GM10266 (cell line): Measurements from ENCODE around the gene CIROP.

Experiments
- DNase-seq: peaks from one replicate; pipeline ENCODE4 v3.0.0; 2012; ENCODE audit errors: extremely low spot score
- TF ChIP-seq, protein P1 (sequence below): IDR thresholded peaks from 2 replicates; pipeline ENCODE4 v1.5.1; 2012; ENCODE audit warnings: mild to moderate bottlenecking, low read depth; ENCODE audit not compliant: control insufficient read depth, insufficient read depth; ENCODE audit errors: missing control alignments

The CIROP gene

DNA sequence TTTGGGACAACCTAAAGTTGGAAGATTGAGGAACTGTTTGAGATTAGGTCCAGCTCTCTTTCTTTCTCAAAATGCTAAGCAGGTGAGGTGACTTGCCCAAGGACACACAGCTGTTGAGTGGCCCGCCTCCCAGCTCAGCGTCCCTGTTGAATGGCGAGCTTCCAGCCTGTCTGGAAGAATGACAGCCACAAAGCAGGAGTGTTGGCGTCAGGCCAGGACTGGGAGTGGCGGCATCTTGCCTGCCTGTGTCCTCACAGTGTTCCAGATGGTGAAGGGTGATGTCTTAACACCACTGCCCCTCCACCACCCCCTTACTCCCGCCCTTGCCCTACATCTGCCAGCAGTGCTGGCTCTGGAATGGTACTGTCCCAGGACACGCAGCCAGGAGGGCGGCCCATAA is 18.6 kb upstream of the CIROP start:
- no peak for DNase-seq
- TF ChIP-seq, protein P1, sequence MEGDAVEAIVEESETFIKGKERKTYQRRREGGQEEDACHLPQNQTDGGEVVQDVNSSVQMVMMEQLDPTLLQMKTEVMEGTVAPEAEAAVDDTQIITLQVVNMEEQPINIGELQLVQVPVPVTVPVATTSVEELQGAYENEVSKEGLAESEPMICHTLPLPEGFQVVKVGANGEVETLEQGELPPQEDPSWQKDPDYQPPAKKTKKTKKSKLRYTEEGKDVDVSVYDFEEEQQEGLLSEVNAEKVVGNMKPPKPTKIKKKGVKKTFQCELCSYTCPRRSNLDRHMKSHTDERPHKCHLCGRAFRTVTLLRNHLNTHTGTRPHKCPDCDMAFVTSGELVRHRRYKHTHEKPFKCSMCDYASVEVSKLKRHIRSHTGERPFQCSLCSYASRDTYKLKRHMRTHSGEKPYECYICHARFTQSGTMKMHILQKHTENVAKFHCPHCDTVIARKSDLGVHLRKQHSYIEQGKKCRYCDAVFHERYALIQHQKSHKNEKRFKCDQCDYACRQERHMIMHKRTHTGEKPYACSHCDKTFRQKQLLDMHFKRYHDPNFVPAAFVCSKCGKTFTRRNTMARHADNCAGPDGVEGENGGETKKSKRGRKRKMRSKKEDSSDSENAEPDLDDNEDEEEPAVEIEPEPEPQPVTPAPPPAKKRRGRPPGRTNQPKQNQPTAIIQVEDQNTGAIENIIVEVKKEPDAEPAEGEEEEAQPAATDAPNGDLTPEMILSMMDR, result no peak

DNA sequence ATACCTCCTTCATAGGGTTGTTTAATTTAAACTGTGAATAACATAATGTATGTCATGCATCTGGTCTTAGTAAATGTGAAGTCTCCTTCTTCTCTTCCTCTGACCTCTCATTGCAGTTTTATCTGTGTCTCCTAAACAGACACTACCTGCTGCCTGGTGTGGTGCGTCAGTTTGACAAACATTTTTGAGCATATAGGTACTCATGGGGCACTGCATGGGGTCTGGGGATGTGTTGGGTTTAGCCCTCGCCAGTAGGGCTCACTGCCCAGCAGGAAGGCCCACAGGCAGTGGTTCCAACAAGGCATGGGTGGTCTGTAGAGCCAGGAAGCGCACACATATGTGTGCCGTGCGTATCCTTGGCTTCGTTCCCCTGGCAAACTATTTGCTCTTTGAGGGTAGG is 17.3 kb upstream of the CIROP start:
- TF ChIP-seq, protein P1, result no peak
- no peak for DNase-seq

DNA sequence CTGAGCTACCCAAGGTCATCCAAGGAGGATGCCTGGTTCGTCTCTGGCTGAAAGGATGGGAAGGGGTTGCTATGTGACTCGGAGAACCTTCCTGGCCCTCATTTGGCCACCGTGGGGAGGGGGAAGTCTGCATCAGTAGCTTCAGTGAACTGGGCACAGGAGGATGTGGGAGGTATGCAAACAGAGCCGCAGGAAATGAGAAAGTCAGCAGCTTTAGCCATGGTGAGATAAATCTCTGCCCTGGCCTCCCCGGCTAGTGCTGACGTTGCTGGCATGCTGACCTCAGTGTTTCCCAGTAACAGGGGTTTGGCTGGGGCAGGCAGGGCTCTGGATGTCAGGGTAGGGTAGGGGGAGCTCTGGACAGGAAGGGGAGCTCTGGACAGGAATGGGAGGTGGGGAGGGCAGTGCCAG is 16.6 kb upstream of the CIROP start:
- TF ChIP-seq, protein P1, result no peak

DNA sequence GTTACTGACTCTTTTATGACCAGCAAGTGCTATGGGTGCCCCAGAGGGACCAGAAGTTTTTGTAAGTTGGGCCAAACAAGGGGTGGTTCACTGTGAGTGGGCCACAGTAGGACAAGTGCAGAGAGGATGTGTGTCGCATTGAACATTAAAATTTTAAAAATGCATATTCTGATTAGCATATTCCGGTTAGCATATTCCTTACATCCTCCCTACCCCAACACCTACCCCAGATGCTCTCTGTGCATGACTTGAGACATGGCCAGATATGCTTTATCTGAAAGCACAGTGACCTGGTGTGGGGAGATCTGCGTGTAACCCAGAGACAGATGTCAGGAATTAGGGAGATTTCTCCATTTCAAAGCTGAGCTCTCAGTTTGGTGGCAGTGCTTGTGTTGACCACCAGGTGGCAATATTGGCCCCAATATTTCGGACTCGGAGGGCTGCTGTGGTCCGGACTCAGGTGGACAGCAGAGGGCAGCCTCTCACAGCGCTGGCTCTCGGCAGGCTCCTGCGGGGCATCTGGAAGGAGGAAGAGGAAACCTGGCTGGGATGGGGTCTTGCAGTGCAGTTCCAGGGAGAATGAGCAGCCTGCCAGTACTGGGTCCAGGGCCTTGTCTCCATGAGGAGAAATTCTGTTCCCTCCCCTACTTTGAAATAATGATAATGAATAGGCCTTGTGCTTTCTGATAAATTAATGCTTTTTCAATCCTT is 15.9 kb upstream of the CIROP start:
- TF ChIP-seq, protein P1, result peak; percentile 100
- peak; percentile 89 for DNase-seq

More for the DNA sequence above, 16.6 kb upstream of the CIROP start:
- DNase-seq, result peak; percentile 48

DNA sequence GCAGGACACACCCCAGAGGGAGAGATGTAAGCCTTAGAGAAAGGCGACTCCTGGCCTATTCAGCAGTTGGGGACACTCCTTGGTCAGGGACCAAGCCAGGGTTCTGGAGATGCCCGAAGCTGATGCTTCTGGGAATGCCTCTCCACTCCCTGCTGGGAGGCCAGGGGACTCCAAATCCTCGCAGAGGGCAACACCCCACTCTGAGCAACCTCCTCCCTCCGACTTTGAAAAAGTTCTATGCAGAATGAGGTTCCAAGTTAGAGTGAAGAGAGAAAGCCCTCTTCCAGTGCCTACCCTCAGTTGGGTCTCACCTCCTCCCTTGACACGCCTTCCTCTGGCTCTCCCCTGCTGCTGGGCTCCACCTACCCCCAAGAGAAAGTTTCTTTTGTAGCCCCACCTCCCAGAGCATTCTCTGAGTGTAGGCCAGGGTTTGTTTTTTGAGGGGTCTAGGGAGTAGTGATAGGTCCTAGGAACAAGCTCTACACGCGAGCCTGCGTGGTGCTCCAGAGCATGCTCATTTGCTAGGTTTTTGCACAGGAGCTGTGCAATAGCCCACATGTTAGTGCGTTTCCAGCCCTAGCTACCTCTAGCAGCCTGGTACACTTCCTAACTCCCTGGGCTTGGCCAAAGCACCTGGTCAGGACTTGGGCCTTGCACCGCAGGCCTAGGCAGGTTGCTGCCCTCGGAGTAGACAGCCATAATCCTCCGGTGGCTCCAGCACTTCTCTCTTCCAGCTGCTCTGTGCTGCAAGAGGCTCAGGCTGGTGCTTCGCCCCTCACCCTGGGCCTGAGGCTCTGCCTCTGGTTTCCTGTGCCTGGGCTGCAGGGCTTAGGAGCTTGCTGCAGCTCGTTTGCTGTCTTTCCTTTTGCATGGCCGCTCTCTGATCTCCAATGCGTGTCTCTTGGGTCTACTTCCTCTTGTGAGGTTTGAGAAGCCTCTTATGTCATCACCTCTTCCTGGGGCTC is 14.9 kb upstream of the CIROP start:
- TF ChIP-seq, protein P1, result no peak
- DNase-seq, result no peak

DNA sequence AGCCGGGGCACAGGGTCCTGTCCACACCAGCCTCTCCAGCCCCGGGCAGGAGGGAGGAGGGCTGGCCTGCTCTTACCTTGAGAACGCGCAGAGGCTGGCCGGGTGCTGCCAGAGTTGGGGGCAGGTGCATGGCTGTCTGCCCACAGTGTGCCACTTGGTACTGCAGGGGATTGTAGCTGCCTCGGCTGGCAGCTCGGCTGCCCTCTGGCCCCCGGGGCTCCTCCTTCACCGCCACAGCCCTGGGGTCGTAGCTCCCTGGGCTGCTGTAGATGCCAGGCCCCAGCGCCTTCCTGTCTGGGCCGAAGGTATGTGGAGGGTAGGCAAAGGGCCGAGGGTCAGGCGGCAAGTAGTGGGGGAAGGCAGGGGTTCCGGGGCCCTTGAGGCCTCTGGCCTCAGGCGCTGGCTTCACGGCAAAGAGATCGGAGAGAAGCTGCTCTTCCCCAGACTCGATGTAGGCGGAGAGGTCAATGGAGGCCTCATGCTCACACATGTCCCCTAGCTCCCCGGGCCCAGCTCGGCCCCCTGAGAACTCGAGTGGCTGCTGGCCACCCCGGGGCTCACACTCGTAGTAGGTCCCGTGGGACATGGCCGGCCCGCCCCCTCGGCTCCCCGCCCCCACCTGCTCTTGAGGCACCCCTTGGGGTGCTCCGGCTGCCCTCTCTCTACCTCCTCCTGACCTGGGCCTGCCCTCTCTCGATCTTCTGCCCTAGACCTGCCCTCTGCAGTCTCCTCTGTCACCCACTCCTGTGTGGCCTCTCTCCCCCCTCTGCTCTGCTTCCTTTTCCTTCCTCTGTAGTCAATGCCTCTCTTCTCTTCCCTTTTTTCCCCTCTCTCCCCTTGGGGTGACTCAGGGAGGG is 13.9 kb upstream of the CIROP start, which contains the start of gene CEBPE:
Gene CEBPE, minus strand, starts transcription at position 750 of the 857 bp plus-strand sequence. Its CDS starts 164 bp downstream, at position 586.
- TF ChIP-seq, protein P1, result no peak
- DNase-seq, result no peak
